Endothelial cell of umbilical vein (primary cell): ENCODE measurements around the gene CNKSR2. TPM values are rescaled to one million over a fixed set of nuclear protein-coding genes. Genes with fewer than 3 reads are reported as not detected.

ENCODE experiments used
- BruUV-seq: library from RNA; stranded (reverse); fragments of 400-500 nt; replicated peaks from 2 replicates; lab custom pipeline; 2021; lab: Mats Ljungman, UMichigan
- CTCF ChIA-PET: fragments of 300-600, 350-600 bp; sonication (Branson Sonifier 250); formaldehyde crosslinking; loops from one replicate; lab custom pipeline; 2021; ENCODE audit warnings: antibody characterized with exemption, inconsistent platforms; lab: Charles Lee
- POLR2A ChIA-PET: fragments of 300-600, 350-600 bp; sonication (Branson Sonifier 250); formaldehyde crosslinking; loops from one replicate; lab custom pipeline; 2021; ENCODE audit warnings: antibody characterized with exemption, inconsistent platforms; lab: Charles Lee
- DNase-seq: peaks from one replicate; pipeline ENCODE4 v3.0.0-alpha.2; 2011; ENCODE audit warnings: low read depth, low spot score
- FAIRE-seq: peaks from 2 replicates; lab custom pipeline; 2011; peaks lifted over from hg19 to GRCh38; lab: Jason Lieb, UNC
- H2AFZ ChIP-seq: 2 replicates; pipeline ENCODE4 v1.6.0; 2012; ENCODE audit warnings: low read depth, low read length, control low read depth, inconsistent platforms
- H3K27ac ChIP-seq: 2 replicates; pipeline ENCODE4 v1.5.1; 2011; ENCODE audit warnings: low read depth, mild to moderate bottlenecking, control low read depth, low read length, moderate library complexity; ENCODE audit not compliant: insufficient read depth
- H3K27me3 ChIP-seq, 2 experiments: 2 replicates each; pipeline versions ENCODE4 v1.6.0 to v1.6.1; 2011; ENCODE audit warnings: low read length in 2 of 2, mixed read lengths in 1 of 2; ENCODE audit not compliant: control insufficient read depth in 2 of 2, insufficient read depth in 2 of 2
- H3K36me3 ChIP-seq, 2 experiments: 2 replicates in 1 of 2; 3 replicates in 1 of 2; pipeline ENCODE4 v1.5.1; 2011; ENCODE audit warnings: low read length in 2 of 2, mild to moderate bottlenecking in 1 of 2, moderate library complexity in 1 of 2; ENCODE audit not compliant: control insufficient read depth in 2 of 2, insufficient read depth in 2 of 2; ENCODE audit errors: extremely low read depth in 1 of 2
- H3K4me1 ChIP-seq: 3 replicates; pipeline ENCODE4 v1.5.1; 2011; ENCODE audit warnings: mild to moderate bottlenecking, low read length; ENCODE audit not compliant: control insufficient read depth, insufficient read depth; ENCODE audit errors: extremely low read depth
- H3K4me2 ChIP-seq: 2 replicates; pipeline ENCODE4 v1.6.1; 2011; ENCODE audit warnings: low read length, control low read depth, mixed read lengths; ENCODE audit not compliant: insufficient read depth
- H3K4me3 ChIP-seq, 3 experiments: fragments of 200-600 bp in 1 of 3; sonication (generic), shearing (Covaris generic) in 1 of 3; replicated peaks in 1 of 3; 2 replicates each; pipeline ENCODE4 v1.5.1; 2011 to 2016; ENCODE audit warnings: control low read depth in 3 of 3, low read length in 3 of 3, mild to moderate bottlenecking in 2 of 3, inconsistent platforms in 1 of 3, low read depth in 1 of 3, moderate library complexity in 1 of 3; ENCODE audit not compliant: insufficient read depth in 1 of 3
- H3K79me2 ChIP-seq: 2 replicates; pipeline ENCODE4 v1.6.0; 2012; ENCODE audit warnings: low read length, inconsistent platforms; ENCODE audit not compliant: control insufficient read depth, insufficient read depth
- H3K9ac ChIP-seq: replicated peaks from 2 replicates; pipeline ENCODE3; 2011; ENCODE audit warnings: low read length, control low read depth; ENCODE audit not compliant: insufficient read depth; ENCODE audit errors: extremely low read depth
- H3K9me1 ChIP-seq: replicated peaks from 3 replicates; pipeline ENCODE4 v1.6.0; 2011; ENCODE audit warnings: mild to moderate bottlenecking, low read length; ENCODE audit not compliant: control insufficient read depth, insufficient read depth; ENCODE audit errors: extremely low read depth
- H3K9me3 ChIP-seq: replicated peaks from 2 replicates; pipeline ENCODE4 v1.5.1; 2012; ENCODE audit warnings: low read length, inconsistent platforms; ENCODE audit not compliant: control insufficient read depth, insufficient read depth
- H4K20me1 ChIP-seq: replicated peaks from 2 replicates; pipeline ENCODE3; 2011; ENCODE audit warnings: mild to moderate bottlenecking, low read length; ENCODE audit not compliant: control insufficient read depth, insufficient read depth; ENCODE audit errors: extremely low read depth
- EZH2 ChIP-seq: IDR thresholded peaks from 2 replicates; pipeline ENCODE4 v1.6.1; 2012; ENCODE audit warnings: borderline replicate concordance, low read depth, mild to moderate bottlenecking, moderate library complexity, low read length, inconsistent platforms; ENCODE audit not compliant: severe bottlenecking
- FOS ChIP-seq: IDR thresholded peaks from 2 replicates; pipeline ENCODE4 v1.6.1; 2011; ENCODE audit warnings: mild to moderate bottlenecking, low read length, moderate library complexity, borderline replicate concordance; ENCODE audit not compliant: insufficient read depth
- GATA2 ChIP-seq: IDR thresholded peaks from 2 replicates; pipeline ENCODE4 v1.7.0; 2011; ENCODE audit warnings: low read depth, mild to moderate bottlenecking, moderate library complexity, mixed read lengths, low read length; ENCODE audit not compliant: insufficient read length, insufficient read depth
- JUN ChIP-seq: IDR thresholded peaks from 2 replicates; pipeline ENCODE4 v1.6.1; 2011; ENCODE audit warnings: borderline replicate concordance, low read depth; ENCODE audit not compliant: insufficient read length, insufficient read depth
- MYC ChIP-seq: IDR thresholded peaks from one replicate; pipeline ENCODE4 v1.6.1; 2011; ENCODE audit warnings: mild to moderate bottlenecking, low read depth, low read length
- POLR2A ChIP-seq: IDR thresholded peaks from 2 replicates; pipeline ENCODE4 v1.6.1; 2012; ENCODE audit warnings: low read depth, mild to moderate bottlenecking, control low read depth, low read length
- POLR2AphosphoS5 ChIP-seq: IDR thresholded peaks from 2 replicates; pipeline ENCODE4 v1.6.1; 2012; ENCODE audit warnings: low read depth, mild to moderate bottlenecking, control low read depth, low read length, moderate library complexity; ENCODE audit not compliant: insufficient read depth
- dilution Hi-C: fragments of 300-500 bp; cut with MboI; formaldehyde crosslinking; loops from one replicate; pipeline ENCODE4 v1.15.0; 2019; ENCODE audit warnings: low sequenced_read_pairs; ENCODE audit not compliant: extremely low pct_ligation_motif_present
- intact Hi-C: fragments of 100-400 bp; cut with micrococcal nuclease; formaldehyde crosslinking; loops from one replicate; pipeline ENCODE4 v1.10.0; 2022
- polyA plus RNA-seq, 4 experiments: library from polyadenylated mRNA; depleted of rRNA in 3 of 4; stranded (reverse) in 3 of 4; unstranded in 1 of 4; fragments of >200 nt; gene quantifications; 2 replicates each; pipeline versions ENCODE4 v1.2.1 to v1.2.3, GENCODE V29; 2011 to 2012; ENCODE audit warnings: missing spikeins in 1 of 4
- total RNA-seq: library from RNA; stranded (reverse); gene quantifications from 2 replicates; pipeline ENCODE4 v1.2.3, GENCODE V29; 2021
- TF ChIP-seq, protein P1 (sequence below), 2 donors: IDR thresholded peaks; 1 replicate in 1 of 2; 2 replicates in 1 of 2; pipeline ENCODE4 v1.5.1; 2011; ENCODE audit warnings: low read length in 2 of 2, mild to moderate bottlenecking in 2 of 2, moderate library complexity in 2 of 2, control low read depth in 1 of 2, inconsistent platforms in 1 of 2, low read depth in 1 of 2; ENCODE audit not compliant: insufficient read depth in 1 of 2; ENCODE audit errors: extremely low read depth in 1 of 2
- TF ChIP-seq, protein P2 (sequence below): IDR thresholded peaks from 2 replicates; pipeline ENCODE4 v1.6.1; 2011; ENCODE audit not compliant: insufficient read depth, insufficient read length

CNKSR2 gene
- total and polyA plus RNA-seq, 2 donors (not counting 3 experiments of a cell fraction or from before 2014, with no cell fraction given) = 0.13 TPM; not detected in 1

- no peak for DNase-seq
- POLR2A ChIA-PET = no interaction called here
- no TSS peak for BruUV-seq
These were observed 265.6 kb downstream of the CNKSR2 start for GRCh38 chrX:21639775-21640174.

More at GRCh38 chrX:21639775-21640174, 265.6 kb downstream of the CNKSR2 start:
- Histone ChIP-seq H3K36me3 (no peaks in the 10 kb centered on the region), H2AFZ (no peak overlapping the region), H3K79me2 (no peaks in the 10 kb centered on the region), H4K20me1 (no peaks in the 10 kb centered on the region), H3K9me3 (no peaks in the 10 kb centered on the region), H3K9ac (no peak overlapping the region), H3K9me1 (no peaks in the 10 kb centered on the region), H3K4me2 (no peak overlapping the region), H3K27me3 (no peaks in the 10 kb centered on the region), H3K27ac (no peak overlapping the region), H3K4me1 (no peaks in the 10 kb centered on the region), H3K4me3 (no peak overlapping the region)
- dilution Hi-C loops = no loop called here
- no peak for FAIRE-seq
- TF ChIP-seq EZH2 (no peak), JUN (no peak), POLR2A (no peak), POLR2AphosphoS5 (no peak), FOS (no peak), MYC (no peak), GATA2 (no peak)
- TF ChIP-seq, protein P1, sequence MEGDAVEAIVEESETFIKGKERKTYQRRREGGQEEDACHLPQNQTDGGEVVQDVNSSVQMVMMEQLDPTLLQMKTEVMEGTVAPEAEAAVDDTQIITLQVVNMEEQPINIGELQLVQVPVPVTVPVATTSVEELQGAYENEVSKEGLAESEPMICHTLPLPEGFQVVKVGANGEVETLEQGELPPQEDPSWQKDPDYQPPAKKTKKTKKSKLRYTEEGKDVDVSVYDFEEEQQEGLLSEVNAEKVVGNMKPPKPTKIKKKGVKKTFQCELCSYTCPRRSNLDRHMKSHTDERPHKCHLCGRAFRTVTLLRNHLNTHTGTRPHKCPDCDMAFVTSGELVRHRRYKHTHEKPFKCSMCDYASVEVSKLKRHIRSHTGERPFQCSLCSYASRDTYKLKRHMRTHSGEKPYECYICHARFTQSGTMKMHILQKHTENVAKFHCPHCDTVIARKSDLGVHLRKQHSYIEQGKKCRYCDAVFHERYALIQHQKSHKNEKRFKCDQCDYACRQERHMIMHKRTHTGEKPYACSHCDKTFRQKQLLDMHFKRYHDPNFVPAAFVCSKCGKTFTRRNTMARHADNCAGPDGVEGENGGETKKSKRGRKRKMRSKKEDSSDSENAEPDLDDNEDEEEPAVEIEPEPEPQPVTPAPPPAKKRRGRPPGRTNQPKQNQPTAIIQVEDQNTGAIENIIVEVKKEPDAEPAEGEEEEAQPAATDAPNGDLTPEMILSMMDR (IDR thresholded peaks at IDR 0.05; ENCODE audit: extremely low read depth in 1 of 2, insufficient read depth in 1 of 2, low read depth in 1 of 2, low read length in 2 of 2) = no peak
- TF ChIP-seq, protein P2, sequence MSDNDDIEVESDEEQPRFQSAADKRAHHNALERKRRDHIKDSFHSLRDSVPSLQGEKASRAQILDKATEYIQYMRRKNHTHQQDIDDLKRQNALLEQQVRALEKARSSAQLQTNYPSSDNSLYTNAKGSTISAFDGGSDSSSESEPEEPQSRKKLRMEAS = no peak
- intact Hi-C loops = no loop called here
- CTCF ChIA-PET = no interaction called here
